GM19035 (cell line): ENCODE results near the gene SEPSECS.

Source experiments
- ATAC-seq: cut with Tn5 transposase; IDR thresholded peaks from one replicate; pipeline ENCODE4 v1.9.1; 2021; ENCODE audit not compliant: unreplicated experiment

The SEPSECS gene

DNA sequence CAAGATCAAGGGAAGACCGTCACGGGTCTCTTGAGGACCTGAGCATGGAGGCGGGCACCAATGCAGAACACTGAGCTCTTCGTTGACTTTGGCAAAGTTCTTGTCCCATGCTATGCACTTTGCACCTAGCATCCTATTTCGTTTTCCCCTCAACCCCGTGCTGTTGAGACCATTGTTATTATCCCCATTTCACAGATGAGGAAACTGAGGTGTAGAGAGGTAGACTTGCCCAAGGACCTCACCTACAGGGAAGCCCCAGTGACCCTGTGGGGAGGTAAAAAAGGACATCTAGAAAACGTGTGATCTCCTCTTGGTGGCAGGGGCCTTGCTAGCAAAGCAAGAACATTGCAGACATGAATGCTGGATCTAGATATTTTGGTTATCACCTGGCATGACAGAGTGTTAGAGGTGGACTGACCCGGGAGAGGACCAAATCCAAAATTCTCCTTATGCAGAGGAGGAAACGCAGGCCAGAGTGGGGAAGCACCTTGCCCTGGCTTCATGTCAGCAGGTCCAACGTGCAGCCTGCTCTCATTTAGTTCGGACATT is 48.5 kb downstream of the SEPSECS start:
- ATAC-seq, result no peak

DNA sequence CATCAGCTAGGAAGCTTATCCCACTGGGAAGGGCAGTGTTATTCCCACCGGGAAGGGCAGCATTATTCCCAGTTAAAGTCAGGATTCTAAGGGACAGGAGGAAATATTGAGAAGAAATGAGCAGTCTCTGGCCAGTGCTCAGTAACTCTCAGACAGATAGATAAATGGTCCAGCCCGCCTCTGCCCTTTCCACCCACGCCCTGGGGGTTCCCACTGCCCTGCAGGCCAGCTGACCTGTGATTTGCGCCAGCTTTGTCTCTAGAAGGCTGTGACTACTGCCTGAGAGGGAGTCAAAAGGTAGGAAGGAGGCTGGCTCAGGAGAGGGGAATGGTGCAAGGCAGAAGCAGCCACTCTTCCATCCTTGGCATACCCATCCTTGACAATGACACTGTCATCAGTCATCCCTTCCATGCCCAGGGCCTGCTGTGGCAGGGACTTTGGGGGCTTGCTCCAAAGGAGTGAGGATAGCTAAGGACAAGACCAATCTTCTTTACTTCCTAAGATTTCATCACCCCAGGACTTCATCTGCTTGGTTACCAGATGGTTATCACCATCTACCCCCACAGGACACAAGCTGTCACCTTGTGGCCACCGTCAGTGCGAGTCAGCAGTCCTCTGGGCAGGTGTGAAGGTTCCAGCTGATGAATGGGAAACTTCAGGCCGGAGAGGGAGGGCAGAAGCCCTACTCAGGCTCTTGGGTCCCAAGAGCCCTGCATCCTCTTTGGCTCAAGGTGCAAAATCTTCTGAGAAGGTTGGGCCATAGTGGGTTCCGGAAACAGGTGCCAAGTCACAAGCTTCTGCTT is 49.5 kb downstream of the SEPSECS start:
- ATAC-seq, result no peak

DNA sequence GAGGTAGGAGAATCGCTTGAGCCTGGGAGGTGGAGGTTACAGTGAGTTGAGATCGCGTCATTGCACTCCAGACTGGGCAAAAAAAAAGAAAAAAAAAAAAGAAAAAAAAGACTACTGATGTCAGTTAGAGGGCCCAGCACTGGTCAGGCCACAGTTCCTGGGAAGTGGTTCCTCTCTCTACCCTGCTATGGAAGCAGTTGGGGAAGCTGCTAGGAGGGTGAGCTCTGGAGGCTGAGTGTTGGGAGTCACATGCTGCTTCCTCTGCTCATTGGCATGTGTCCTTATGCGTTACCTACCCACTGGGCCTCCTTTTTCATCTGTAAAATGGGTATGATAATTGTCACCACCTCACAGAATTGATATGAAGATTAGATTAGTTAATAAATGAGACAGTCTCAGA is 50.7 kb downstream of the SEPSECS start:
- no peak for ATAC-seq

DNA sequence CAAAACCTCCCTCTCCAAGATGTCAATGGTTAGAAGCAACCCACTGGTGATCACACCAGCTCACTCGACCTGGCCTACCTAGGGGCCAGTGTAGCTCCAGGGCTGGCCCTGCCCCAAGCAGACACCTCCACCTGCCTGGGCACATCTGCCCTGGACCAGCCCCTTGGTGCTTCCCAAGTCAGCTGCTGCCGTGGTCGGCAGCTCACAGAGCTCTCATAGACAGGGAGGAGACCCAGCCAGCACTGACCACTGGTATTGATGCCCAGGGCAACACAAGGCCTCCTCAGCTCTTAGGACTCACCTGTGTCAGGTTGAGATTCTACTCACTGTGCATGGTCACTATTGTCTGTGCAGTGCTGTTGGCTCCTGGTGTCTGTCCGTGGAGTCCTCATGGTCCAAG is 51.7 kb downstream of the SEPSECS start:
- no peak for ATAC-seq

DNA sequence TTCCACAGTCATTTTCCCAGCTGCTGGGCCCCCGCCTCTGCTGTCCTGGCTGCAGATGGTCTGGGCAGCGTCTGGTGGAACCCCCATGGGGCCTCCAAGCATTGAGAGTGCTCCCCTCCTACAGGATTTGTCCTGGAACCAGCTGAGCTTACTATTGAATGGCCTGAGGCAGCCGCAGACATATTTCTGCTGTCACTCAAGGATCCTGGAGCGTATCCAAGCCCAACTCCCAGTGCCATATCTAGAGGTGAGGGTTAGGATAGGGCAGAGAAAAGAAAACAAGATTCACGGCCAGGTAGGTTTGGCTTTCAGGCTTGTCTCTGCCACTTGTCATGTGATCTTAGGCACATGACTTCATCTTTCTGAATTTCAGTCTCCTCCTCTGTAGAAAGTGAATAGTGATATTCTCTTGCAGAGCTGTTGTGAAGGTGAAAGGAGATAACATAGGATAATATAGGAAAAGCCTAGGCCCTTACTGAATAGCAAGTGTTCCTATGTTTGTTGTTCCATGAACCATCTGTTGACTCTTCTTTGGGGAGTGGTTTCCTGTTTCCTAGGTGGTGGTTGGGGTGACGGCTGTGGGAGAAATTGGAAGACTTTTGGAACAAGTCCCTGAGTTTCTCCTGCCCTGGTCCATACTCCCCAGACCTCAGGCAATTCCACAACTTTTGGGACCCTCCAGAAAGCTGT is 52.3 kb downstream of the SEPSECS start:
- no peak for ATAC-seq

DNA sequence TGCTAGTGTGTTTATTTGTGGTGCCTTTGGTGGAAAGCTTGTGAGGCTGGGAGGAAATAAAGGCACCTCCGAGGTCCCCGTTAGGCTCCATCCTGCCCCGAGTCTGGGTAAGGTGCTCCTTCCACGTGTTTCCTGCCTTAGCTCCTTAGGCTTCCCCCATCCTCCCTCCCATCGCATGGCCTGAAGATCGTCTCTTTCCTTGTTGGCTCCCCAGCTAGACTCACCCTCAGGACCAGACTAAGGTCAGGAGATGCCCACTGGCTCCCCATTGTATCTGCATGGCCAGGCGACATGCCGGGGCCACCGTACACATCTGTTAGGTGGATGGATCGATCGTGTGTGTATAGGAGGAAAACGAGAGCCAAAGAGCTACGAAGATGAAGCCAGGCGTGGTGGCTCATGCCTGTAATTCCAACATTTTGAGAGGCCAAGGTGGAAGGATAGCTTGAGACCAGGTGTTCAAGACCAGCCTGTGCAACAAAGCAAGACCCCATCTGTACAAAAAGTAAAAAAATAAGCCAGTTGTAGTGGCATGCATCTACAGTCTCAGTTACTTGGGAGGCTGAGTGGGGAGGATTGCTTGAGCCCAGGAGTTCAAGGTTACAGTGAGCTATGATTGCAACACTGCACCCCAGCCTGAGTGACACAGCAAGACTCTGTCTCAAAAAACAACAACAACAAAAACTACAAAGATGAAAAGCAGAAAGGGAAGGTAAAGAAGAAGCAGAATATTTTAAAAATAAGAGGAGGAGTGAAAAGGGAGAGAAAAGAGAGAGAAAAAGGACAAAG is 53.7 kb downstream of the SEPSECS start:
- no peak for ATAC-seq

DNA sequence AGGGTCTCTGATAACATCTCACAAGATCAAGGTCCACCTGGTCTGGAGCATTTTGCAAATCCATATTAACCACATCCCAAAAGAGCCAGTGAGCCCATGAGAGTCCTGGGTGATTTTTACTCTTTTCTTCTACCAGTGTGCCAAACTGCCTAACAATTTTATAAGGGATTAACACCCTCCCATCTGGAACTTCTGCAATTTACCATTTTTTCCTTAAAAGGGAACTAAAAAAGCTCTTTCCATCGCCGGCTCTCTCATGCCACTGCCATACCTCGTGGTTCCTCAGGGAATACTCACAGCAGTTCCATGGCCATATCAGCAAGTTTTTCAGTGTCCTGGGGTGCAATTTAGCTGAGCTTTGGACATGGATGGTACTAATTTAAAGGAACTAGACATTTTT is 55.7 kb downstream of the SEPSECS start:
- ATAC-seq, result no peak

DNA sequence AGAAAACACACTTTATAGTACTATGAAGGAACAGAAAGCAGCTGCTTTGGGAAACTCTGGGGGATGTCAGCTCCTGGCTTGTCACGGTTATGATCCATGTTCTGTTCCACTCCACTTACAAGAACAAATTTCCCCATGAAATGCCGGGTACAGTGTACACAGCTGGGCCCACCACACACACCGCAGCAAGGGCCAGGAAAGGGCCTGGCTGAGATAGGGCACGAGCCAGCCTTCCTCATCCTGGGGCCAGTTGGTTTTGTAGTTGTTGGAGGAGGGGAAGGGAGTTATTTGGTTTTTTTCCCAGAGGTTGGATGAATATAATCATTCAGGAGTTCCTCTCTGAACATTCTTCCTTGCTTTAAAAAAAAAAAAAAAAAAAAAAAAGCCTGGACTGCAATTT is 56.8 kb downstream of the SEPSECS start:
- no peak for ATAC-seq

DNA sequence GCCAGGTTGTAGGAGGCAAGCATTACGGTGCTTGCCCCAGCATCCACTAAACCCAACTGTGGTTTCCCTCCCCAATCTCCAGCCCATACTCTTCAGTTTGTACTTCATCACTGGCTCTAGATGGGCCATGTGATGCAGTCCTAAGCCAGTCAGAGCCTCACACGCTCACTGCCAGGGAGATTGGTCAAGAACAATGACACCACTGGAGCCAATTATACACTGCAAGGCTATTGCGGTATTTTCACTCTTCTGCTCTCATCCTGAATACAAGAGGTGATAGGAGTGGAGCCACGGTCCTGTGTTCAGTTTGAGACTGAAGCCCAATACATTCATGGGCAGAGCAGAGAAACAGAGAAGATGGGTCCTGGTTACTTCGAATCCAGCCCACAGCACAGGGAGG is 58.4 kb downstream of the SEPSECS start:
- no peak for ATAC-seq

DNA sequence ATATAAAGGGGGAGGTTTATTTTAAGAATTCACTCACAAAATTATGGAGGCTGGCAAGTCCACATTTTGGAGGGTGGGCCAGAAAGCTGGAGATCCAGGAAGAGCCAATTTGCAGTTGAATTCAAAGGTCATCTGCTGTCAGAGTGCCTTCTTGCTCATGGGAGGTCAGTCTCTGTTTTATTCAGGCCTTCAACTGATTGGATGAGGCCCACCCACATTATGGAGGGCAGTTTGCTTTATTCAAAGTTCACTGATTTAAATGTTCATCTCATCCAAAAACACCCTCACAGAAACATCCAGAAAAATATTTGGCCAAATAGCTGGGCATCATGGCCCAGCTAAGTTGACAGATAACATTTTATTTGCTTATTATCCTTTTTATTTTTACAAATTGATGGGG is 59.5 kb downstream of the SEPSECS start:
- ATAC-seq, result no peak

DNA sequence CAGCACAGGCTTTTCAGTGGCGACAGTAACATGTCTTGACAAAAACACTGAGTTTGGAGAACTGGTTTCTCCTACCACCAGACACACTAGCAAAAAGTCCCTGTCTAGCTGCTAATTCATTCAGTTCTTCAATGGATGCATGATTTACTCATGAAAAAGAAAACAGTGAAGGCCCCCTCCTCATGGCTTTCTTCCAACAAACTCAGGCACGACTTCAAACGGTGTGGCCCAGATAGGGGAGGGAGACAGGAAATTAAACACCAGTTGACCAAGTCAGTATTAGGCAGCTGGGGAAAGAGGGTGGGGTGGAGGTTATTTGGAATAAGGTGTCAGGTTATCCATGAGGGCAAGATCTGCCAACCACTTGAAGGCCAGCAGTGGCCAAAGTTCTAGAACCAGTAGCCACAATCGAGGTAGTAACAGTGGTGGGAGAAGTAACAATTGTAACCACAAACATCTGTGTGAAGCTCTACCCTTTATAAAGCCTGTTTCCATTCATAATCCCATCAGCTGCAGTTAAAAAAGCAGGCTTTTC is 60.2 kb downstream of the SEPSECS start:
- no peak for ATAC-seq

DNA sequence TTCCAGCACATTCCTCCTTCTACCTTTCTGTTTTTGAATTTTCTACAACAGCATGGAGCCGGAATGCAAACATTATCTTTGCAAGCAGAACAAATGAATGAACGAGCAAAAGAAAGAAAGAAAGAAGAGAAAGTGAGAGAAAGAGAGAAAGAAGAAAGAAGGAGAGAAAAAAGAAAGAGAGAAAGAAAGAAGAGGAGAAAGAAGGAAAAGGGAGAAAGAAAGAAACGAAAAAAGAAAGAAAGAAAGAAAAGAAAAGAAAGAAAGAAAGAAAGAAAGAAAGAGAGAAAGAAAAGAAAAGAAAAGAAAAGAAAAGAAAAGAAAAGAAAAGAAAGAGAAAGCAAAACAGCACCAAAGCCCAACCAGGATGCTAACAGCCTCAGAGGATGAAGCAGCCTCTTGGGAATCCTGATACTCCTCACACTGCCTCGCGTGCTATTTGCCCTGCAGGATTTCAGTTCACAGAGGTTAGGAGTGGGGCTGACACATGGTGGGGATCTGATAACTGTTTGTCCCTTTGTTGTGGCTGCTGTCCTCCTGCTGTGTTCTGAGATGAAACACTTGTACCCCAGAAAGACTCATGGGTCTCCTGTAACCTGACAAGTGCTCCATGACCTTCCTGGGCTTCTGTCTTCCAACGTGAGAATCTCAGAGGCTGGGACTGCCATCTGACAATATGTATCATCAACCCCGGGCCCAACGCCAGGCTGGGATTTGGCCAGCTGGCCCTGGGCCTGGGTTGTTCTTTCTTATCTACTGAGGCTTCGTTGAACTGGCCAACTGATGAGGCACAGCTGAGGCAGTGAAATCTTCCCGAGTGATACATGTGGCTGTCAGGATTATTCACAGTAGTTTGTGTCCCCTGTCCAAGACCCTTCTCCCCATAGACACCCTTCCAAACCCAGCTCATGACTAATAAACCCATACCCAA is 61.0 kb downstream of the SEPSECS start:
- no peak for ATAC-seq

DNA sequence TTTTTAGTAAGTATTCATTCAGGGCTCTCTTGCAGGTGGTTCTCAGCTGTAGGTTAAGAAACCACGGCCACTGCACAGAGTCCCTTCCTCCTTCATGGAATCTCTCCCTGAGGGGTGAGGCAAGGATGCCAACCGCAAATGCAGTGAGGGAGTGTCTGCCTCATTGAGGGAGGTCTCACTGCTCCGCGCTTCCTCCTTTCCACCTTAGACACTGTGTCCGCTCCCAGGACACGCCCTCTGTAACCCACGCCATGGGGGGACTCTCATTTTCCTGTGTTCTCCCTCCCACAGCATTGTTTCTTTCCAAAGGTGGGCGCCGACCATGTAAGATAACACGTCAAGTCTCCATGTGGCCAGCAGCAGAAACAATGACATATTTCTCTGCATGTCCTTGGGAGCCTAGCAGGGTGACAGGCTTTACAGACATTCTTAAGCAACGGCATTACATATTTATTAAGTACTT is 63.2 kb downstream of the SEPSECS start:
- ATAC-seq, result no peak

DNA sequence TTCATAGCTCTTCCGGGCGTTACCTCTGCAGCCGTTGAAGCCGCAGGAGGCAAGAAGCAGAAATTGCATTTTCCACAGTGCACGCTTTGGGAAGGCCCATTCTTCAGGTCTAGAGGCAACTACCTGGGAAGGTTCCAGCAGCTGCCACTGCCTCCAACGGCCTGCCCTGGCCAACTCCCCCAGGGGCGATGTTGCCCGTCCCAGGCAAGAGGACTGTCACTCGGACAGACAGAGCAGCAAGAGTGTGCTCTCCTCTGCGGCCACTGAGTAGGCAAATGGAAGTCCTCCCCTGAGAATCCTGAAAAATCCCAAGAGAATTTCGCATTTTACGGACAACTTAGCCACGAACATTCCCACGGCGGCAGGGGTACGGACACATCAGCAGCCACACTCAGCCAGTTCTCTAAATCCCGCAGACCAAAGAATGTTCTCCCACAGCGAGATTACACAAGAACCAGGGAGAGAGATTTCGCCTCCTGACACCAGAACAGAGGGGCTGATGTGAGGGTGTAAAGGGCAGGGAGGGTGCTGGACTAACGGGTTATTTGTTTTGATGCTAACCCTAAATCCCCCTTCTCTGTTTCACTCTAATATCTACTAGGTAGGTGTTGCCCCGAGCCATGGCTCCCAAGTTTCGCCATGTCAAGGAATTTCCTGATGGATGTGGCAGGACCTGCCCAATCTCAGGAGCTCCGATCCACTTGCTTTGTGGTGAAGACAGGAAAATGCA is 63.8 kb downstream of the SEPSECS start:
- ATAC-seq, result no peak

DNA sequence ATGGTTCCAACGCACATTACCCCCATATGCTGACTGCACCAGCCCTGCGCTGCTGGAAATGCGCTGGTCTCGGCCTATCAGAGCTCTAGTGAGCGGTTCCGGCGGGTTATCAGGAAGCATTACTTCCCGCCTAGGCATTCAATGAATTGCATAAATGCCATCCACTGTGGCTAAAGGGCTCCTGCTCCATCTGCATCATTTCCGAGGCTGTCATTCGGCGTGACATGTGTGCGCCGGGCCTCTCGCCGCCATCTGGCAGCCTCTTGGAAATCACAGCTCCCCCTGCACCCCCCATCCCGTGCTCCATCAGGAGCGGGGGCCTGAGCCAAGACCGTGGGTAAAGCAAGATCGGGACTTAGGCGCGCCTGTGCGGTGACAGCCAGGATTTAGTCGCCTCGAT is 64.4 kb downstream of the SEPSECS start:
- no peak for ATAC-seq

DNA sequence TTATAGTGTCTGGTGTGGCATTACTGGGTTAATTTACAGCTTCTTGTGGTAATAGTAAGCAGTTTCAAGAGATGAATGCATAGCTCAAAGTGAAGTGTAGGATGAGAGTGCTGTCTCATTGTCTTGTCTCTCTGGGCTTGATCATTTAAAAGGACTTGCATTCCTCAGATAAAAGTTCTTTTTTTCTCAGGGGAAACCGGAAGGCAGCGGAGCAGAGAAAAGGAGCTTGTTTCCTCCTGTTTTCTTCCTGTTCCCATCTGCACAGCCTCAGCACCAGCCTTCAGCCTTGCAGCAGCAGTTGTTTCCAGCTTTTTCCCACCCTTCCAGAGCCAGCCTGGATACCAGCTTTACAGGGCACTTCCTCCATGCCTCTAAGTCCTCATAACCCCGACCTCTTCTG is 68.1 kb downstream of the SEPSECS start:
- no peak for ATAC-seq

DNA sequence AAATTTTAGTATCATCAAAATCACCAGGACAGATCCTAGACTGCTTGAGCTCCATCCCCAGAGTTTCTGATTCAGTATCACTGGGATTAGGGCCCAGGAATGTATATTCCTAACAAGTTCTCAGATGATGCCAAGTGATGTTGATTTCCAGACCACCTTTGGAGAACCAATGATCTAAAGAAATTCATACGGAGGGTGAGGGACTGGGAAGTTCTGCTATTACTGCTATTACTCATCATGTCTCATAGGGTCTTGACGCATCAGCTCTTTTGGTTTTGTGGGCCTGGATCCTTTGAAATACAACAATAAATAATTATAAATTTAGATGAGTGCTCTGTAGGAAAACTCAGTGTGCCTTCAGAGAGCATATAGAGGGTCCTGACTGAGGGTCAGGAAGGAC is 69.7 kb downstream of the SEPSECS start:
- ATAC-seq, result no peak

DNA sequence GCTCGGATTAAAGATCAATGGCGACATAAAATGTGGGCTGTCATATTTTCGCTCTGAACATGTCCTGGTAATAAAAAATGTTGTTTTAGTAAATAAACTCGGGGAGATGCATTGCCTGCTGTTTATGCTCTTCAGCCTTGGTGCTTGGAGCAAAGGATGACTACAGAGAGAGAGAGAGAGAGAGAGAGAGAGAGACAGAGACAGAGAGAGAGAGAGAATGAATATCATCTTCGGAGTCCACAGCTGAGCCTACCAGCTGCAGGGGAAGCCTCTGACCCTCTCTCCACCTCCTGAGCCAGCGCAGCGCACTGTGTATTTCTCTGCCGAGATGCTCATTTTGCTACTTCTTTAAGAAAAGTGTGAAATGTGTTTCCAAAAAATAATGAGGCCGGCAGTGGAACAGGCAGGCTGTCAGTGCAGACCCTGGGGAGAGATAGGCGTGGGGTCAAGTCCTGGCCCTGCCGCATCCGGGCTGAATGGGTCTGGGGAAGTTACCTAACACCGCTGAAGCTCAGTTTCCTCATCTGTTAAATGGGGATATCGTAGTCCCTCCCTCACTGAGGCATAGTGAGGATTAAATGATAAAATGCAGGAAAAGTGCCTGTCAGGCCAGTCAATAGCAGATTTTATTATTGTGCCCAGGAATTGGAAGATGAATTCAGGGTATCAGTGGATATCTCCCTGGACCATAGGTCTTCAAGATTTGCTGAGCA is 71.0 kb downstream of the SEPSECS start:
- ATAC-seq, result no peak
